SIG-M5 treated with dmso at 0.1 percent for 504 hours (cell line): ENCODE measurements around the gene KL.
A peak's percentile ranks its signal among the peaks of the same experiment; 100 is the strongest.

Source experiments
- DNase-seq: peaks from one replicate; lab custom pipeline; 2025; ENCODE audit not compliant: unreplicated experiment; lab: John Stamatoyannopoulos, UW

The KL gene

DNA sequence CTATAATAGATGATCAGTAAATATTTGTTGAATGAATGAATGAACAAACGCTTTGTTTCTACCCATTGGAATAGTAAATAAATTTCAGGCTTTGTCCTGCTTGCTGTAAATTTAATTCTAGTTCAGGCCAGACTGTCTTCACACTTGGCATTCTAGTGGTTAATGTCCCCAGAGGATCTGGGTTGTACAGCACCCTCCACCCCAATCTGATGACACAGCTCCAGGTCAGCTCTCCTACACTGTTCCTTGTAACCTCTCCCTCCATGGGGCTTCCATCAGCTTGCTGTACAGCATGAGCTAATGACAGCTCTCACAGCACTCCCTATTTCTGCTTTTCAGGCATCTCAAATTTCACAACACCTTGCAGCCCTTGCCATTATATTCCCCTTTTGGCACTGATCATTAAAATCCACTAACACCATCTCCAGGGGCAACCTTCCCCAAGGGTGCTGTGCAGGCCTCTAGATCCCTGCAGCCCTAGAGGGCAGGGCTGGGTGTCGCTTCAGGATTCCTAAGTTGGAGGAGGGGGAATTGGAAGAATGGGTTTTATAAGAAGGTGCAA lies 12.7 kb upstream of the KL start:
- no peak for DNase-seq

DNA sequence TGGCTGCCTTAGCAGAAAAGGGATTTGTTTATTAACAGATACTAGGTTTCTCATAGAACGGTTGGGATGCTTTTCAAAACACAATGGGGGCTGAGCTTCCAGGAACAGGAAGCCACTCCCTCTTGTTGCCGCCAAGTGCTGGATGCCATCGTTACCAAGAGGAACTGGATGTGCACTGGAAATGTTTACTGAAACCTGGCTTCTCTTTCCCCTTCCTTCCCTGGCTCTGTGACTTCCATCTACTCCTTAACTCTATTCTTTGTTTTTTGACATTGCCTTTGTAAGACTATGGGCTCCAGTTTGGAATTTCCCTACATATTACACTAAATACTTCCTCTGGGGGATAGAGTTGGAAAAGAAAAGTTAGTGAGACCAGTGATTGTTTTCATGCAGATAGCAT lies 11.7 kb upstream of the KL start:
- peak; percentile 10 for DNase-seq

DNA sequence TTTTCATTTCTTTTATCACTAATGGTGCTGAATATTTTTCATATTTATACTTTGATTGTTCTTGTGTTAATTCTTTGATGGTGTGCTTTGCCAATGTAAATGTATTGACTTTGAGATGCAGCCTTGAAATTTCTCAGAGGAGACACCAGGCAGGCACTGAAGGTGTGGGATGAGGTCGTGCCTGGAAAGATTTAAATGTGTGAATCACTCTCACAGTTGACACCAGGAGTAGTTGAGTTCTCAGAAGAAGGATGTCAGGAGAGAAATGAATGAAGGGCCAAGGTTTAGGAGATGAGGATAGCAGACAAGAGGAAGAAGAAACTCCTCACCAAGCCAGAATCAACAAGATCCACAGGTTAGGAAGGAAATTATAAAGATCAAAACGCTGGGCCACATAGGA lies 10.1 kb upstream of the KL start:
- no peak for DNase-seq

DNA sequence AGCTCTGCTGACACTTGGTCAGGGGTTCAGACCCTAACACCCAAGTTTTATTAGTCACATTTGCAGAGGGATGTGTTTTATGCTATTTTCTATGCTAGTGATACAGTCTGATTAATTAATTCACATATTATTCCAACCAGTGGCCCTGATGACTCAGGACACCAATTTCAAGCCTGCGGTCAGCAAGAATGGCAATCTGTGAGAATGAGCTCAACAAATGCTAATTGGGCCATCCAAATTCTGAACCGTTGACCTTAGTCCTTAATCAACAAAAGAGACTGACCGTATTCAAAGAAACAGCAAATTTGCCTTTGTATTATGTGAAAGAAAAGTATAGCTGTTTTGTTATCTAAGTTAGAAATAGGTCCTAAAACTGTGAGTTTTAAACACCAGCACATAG lies 9.6 kb upstream of the KL start:
- DNase-seq: no peak

GRCh38 chr13:33007237-33007636 lies 9.0 kb upstream of the KL start:
- DNase-seq: no peak

DNA sequence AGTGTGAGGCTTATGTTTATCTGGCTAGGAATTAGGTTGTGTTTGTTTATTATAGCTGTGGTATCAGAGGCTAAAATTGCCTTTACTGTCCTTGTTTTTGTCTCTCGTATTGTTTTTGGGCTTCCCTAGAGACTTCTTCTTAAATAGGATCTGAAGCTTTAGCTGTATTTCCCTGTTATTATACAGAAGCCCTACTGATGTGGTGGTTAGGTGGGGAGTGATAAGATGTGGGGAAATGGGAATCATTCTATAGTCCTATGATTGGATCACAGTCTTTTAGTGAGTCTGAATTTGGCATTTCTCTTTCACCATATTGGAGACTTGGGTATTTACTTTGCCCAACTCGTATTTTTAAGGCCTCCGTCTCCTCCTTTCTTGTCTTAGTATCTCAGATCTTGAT lies 8.3 kb upstream of the KL start:
- no peak for DNase-seq

DNA sequence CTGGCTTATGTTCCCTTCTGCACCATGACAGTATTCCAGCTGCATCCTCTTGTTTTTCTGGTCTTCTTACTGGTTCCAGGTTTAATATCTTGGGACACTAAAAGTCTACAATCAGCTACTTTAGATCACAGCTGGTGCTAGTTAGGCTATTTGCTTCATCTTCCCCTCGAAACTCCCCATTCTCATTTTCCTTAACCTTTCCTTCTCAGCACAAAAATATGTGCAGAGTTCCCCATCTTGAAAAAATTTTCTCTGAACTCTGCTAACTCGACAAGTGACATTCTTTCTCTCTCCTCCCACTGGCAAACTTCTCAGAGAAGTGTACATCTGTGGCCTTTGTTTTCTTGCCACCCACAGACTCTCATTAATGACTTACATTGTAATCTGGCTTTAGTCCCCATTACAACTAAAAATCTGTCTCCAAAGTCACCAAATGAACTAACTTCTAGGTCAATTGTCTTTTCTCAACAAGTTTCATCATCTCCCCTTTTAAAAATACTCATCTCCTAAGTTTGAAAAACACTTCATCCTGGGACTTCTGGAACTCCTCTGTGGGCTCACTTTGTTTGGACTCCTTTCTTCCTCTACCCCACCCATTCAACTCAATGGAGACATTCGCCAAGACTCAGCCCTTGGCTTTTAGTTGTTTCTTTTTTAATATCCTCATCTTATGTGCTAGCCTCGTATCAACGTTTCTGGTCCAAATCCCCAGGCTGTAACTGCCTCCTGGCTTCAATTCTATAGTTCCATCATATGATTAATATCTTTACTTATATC lies 7.1 kb upstream of the KL start:
- no peak for DNase-seq

DNA sequence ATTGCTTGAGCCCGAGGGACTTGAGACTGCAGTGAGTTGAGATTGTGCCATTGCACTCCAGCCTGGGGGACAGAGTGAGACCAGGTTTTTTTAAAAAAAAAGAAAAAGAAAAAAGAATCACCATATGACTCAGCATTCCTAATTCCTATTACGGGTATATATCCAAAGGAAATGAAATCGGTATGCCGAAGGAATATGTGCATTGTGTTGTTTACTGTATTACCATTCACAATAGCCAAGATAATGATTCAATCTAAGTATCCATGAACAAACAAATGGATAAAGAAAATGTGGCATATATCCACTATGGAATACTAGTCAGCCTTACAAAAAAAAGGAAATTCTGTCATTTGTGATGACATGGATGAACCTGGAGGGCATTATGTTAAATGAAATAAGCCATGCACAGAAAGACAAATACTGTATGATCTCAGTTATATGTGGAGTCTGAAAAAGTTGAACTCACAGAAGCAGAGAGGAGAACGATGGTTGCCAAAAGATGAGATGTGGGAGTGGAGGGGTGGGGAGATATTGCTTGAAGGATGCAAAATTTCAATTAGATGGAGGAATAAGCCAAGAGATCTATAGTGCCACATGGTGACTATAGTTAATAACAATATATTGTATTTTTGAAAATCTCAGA lies 4.3 kb upstream of the KL start:
- no peak for DNase-seq

DNA sequence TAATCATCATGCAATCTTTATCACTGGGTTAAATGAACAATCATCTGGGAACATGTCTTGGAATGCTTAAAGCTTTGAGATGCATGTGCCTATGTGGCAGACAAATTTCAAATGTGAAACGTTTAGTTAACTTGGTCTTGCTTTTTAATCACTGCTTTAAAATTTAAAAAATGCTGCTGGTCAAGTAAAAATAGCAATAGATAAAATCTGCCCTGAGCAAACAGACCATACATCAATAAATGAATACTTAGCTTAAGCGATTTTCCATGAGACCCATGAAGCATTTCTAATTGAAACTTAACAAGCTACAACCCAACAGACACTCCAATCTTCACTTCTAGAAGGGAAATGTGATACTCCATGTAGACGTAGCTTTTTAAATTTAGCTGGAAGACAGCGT lies 1.9 kb upstream of the KL start:
- DNase-seq: no peak

- no peak for DNase-seq
These were observed 968 bp upstream of the KL start for GRCh38 chr13:33015241-33015668.

- DNase-seq: no peak
These were observed 366 bp upstream of the KL start for GRCh38 chr13:33015791-33016323.

DNA sequence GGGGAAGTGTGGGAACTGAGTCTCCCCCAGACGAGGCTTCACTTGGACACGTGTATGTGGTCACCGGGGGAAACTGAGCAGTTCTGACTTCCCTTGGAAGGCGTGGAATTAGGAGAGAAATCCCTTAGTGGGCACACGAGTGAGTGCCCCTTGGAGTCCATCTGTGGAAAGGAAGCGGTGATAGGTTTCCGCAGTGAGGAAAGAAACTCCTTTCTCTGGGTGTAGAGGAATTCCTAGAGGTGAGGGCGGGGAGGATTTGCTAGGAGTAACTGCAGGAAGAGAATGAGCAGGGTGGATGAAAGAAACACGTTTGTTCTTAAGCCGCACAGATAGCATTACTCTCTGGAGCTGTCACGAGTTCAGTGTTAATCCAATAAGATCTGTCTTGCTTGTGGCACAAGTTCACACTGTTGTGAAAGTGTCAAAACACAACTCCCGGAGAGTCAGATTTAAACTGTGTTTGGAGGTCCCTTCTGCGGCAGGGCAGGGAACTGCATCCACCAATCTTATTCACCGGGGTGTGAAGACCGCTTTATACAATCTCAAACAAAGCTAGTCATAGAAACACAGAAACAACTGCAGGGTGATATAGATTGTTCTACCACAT lies 1.2 kb downstream of the KL start:
- peak; percentile 70 for DNase-seq

GRCh38 chr13:33018886-33019285 lies 2.7 kb downstream of the KL start:
- no peak for DNase-seq

- no peak for DNase-seq
These were observed 6.8 kb downstream of the KL start for GRCh38 chr13:33022986-33023385.

GRCh38 chr13:33025220-33025744 lies 9.1 kb downstream of the KL start:
- DNase-seq: no peak

GRCh38 chr13:33026489-33027152 lies 10.4 kb downstream of the KL start:
- no peak for DNase-seq

DNA sequence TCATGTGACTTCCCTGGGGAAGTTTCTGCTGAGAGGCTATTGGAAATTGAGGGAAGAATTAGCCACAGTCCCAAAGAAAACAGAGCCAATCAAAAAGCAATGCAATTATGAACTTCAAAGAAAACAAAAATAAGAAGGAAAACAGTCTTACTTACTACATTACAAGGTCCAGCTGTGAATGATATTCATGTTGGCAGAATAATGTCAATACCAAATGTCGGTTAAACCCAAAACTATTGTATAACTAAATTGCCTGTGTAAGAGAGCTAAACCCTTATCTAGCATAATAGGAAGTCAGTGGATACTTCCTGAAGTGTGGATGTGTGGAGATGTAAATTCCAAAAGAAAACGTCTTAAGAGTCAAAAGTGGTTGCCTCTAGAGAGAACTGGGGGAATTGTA lies 12.4 kb downstream of the KL start:
- no peak for DNase-seq

DNA sequence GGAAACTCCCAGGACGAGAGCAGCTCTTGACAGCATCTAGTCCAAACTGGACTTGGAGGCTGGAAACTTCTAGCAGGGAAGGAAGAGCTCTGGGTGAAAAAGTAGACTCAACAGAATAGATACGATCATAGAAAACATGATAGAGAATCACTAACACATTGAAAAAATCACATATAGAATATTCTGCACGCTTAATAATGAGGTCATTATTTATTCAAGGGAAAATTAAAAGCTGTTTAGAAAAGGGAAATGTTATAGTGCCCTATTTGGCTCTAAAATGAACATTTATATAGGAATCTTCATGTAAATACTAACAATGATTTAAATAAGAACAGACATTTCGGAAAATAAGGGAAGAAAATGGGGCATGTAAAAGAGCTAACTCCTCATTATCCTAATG lies 15.1 kb downstream of the KL start:
- no peak for DNase-seq

- DNase-seq: no peak
These were observed 15.9 kb downstream of the KL start for GRCh38 chr13:33032037-33032625.

- DNase-seq: peak; percentile 56
These were observed 17.0 kb downstream of the KL start for GRCh38 chr13:33033051-33033812.
